T-helper 2 cell treated with Interferon-gamma antibody and Interleukin-4, amounts not matched to agents 100 ng/mL and 5 ng/mL, for 36 hours (primary cell): ENCODE data around the gene PIEZO1. TPM values are rescaled to one million over a fixed set of nuclear protein-coding genes. Genes with fewer than 3 reads are reported as not detected.

Experiments
- intact Hi-C: fragments of 100-400 bp; cut with micrococcal nuclease; formaldehyde crosslinking; loops from one replicate; pipeline ENCODE4 v1.15.1; 2023
- total RNA-seq: library from RNA; stranded (reverse); gene quantifications from 2 replicates; pipeline ENCODE4 v1.2.3, GENCODE V29; 2022

PIEZO1 gene
- total RNA-seq, 1 donor from 2014 or later: 306 TPM

- intact Hi-C loops: no loop called here
These were observed 14.3 kb downstream of the PIEZO1 start for GRCh38 chr16:88770461-88771293.

- intact Hi-C loops: no loop called here
These were observed 15.2 kb downstream of the PIEZO1 start for GRCh38 chr16:88769617-88770460.

GRCh38 chr16:88768071-88768783, 16.8 kb downstream of the PIEZO1 start:
- intact Hi-C loops: no loop called here

- intact Hi-C loops: no loop called here
These were observed 17.4 kb downstream of the PIEZO1 start for GRCh38 chr16:88767546-88768070.

GRCh38 chr16:88766975-88767374, 18.0 kb downstream of the PIEZO1 start:
- intact Hi-C loops: no loop called here

- intact Hi-C loops: no loop called here
These were observed 20.1 kb downstream of the PIEZO1 start for GRCh38 chr16:88764913-88765349.

GRCh38 chr16:88764080-88764479, 20.9 kb downstream of the PIEZO1 start:
- intact Hi-C loops: no loop called here

- intact Hi-C loops: no loop called here
These were observed 21.4 kb downstream of the PIEZO1 start for GRCh38 chr16:88763502-88764053.

- intact Hi-C loops: no loop called here
These were observed 22.1 kb downstream of the PIEZO1 start for GRCh38 chr16:88762941-88763340.

- intact Hi-C loops: no loop called here
These were observed 22.7 kb downstream of the PIEZO1 start for GRCh38 chr16:88762258-88762870.

GRCh38 chr16:88761830-88762229, 23.2 kb downstream of the PIEZO1 start:
- intact Hi-C loops: no loop called here

- intact Hi-C loops: no loop called here
These were observed 23.9 kb downstream of the PIEZO1 start for GRCh38 chr16:88761143-88761534.

- intact Hi-C loops: no loop called here
These were observed 24.4 kb downstream of the PIEZO1 start for GRCh38 chr16:88760424-88761142.

GRCh38 chr16:88759976-88760350, 25.1 kb downstream of the PIEZO1 start:
- intact Hi-C loops: no loop called here

GRCh38 chr16:88759245-88759975, 25.6 kb downstream of the PIEZO1 start:
- intact Hi-C loops: no loop called here

- intact Hi-C loops: no loop called here
These were observed 26.1 kb downstream of the PIEZO1 start for GRCh38 chr16:88758944-88759244.

GRCh38 chr16:88758227-88758943, 26.6 kb downstream of the PIEZO1 start:
- intact Hi-C loops: no loop called here

GRCh38 chr16:88755745-88756443, 29.1 kb downstream of the PIEZO1 start:
- intact Hi-C loops: no loop called here
